NCI-H774 (cell line): ENCODE data around the gene RPL31.
"Not testable (repeated sequence)": the region's sequence is repeated elsewhere in the genome, so short reads cannot be mapped to it uniquely, and the experiment has no call there.

Experiments used
- DNase-seq: peaks from one replicate; lab custom pipeline; 2025; lab: John Stamatoyannopoulos, UW

Gene RPL31

GRCh38 chr2:101026923-101027469, 24.9 kb downstream of the RPL31 start:
- DNase-seq, result no peak

- DNase-seq, result no peak
Observed at GRCh38 chr2:101027852-101028251, 25.8 kb downstream of the RPL31 start.

GRCh38 chr2:101030866-101031554, 28.9 kb downstream of the RPL31 start:
- no peak for DNase-seq

GRCh38 chr2:101032084-101032776, 30.1 kb downstream of the RPL31 start:
- no peak for DNase-seq

GRCh38 chr2:101036562-101036961, 34.5 kb downstream of the RPL31 start:
- no peak for DNase-seq

GRCh38 chr2:101037161-101037755, 35.2 kb downstream of the RPL31 start:
- DNase-seq, result no peak

- no peak for DNase-seq
Observed at GRCh38 chr2:101038455-101039255, 36.6 kb downstream of the RPL31 start.

GRCh38 chr2:101040072-101040471, 38.0 kb downstream of the RPL31 start:
- DNase-seq, result no peak

GRCh38 chr2:101040761-101041160, 38.7 kb downstream of the RPL31 start:
- DNase-seq, result no peak

- DNase-seq, result no peak
Observed at GRCh38 chr2:101041413-101041812, 39.3 kb downstream of the RPL31 start.

GRCh38 chr2:101045330-101045729, 43.2 kb downstream of the RPL31 start:
- no peak for DNase-seq

GRCh38 chr2:101047075-101047766, 45.1 kb downstream of the RPL31 start:
- DNase-seq, result no peak

GRCh38 chr2:101047774-101048173, 45.7 kb downstream of the RPL31 start:
- no peak for DNase-seq

GRCh38 chr2:101048756-101049155, 46.7 kb downstream of the RPL31 start:
- DNase-seq, result no peak

- DNase-seq, result not testable (repeated sequence)
Observed at GRCh38 chr2:101050886-101051285, 48.8 kb downstream of the RPL31 start.

GRCh38 chr2:101052147-101052546, 50.1 kb downstream of the RPL31 start:
- no peak for DNase-seq

GRCh38 chr2:101053117-101053516, 51.0 kb downstream of the RPL31 start:
- DNase-seq, result no peak
